ENCODE data around the gene IQCK.

The IQCK gene

GRCh38 chr16:19817122-19817521, 99.1 kb downstream of the IQCK start:
- Histone ChIP-seq H3K36me3 (ENCODE audit: low read length) (no peaks in the 10 kb centered on the region), H4K20me1 (ENCODE audit: low read depth, low read length) (no peaks in the 10 kb centered on the region), H3K9me2 (replicated peaks; ENCODE audit: insufficient read depth, low read length) (no peaks in the 10 kb centered on the region), H3F3A (ENCODE audit: insufficient read depth) (no peaks in the 10 kb centered on the region), H3K27me3 (ENCODE audit: low read length) (no peaks in the 10 kb centered on the region; the same call in 1 of the 2 replicates), H3K79me2 (ENCODE audit: insufficient read depth, low read length) (no peaks in the 10 kb centered on the region), H3K27ac (ENCODE audit: low read depth, low read length) (no peak overlapping the region), H3K9me3 (ENCODE audit: insufficient read depth, low read length) (no peaks in the 10 kb centered on the region), H3K4me2 (ENCODE audit: low read depth, low read length, poor library complexity, severe bottlenecking) (no peak overlapping the region), H3K9ac (ENCODE audit: low read length) (no peak overlapping the region), H3K4me3 (ENCODE audit: insufficient read depth, low read length, poor library complexity, severe bottlenecking) (no peak overlapping the region), H2AFZ (ENCODE audit: low read depth, low read length, severe bottlenecking) (no peak overlapping the region)
- TF ChIP-seq CTCF (IDR thresholded peaks at IDR 0.05; ENCODE audit: insufficient read depth, low read length, poor library complexity, severe bottlenecking) (no peak), EZH2phosphoT487 (conservative IDR thresholded peaks at IDR 0.05; ENCODE audit: low read length) (no peak)

- no peak overlapping the region for H3K4me2 ChIP-seq (ENCODE audit: low read depth, low read length, poor library complexity, severe bottlenecking)
- H3K27ac ChIP-seq (ENCODE audit: low read depth, low read length): no peak overlapping the region
- no peak overlapping the region for H2AFZ ChIP-seq (ENCODE audit: low read depth, low read length, severe bottlenecking)
- H3K4me3 ChIP-seq (ENCODE audit: insufficient read depth, low read length, poor library complexity, severe bottlenecking): no peak overlapping the region
- H4K20me1 ChIP-seq (ENCODE audit: low read depth, low read length): no peaks in the 10 kb centered on the region
- H3K79me2 ChIP-seq (ENCODE audit: insufficient read depth, low read length): no peaks in the 10 kb centered on the region
- H3K27me3 ChIP-seq (ENCODE audit: low read length): no peaks in the 10 kb centered on the region
- H3F3A ChIP-seq (ENCODE audit: insufficient read depth): no peaks in the 10 kb centered on the region
- no peak overlapping the region for H3K9ac ChIP-seq (ENCODE audit: low read length)
- no peak for TF ChIP-seq EZH2phosphoT487 (conservative IDR thresholded peaks at IDR 0.05; ENCODE audit: low read length)
- TF ChIP-seq CTCF (IDR thresholded peaks at IDR 0.05; ENCODE audit: insufficient read depth, low read length, poor library complexity, severe bottlenecking): no peak
- H3K36me3 ChIP-seq (ENCODE audit: low read length): no peaks in the 10 kb centered on the region
- no peaks in the 10 kb centered on the region for H3K9me2 ChIP-seq (replicated peaks; ENCODE audit: insufficient read depth, low read length)
- no peaks in the 10 kb centered on the region for H3K9me3 ChIP-seq (ENCODE audit: insufficient read depth, low read length)
These were observed 99.8 kb downstream of the IQCK start for GRCh38 chr16:19817875-19818274.

DNA sequence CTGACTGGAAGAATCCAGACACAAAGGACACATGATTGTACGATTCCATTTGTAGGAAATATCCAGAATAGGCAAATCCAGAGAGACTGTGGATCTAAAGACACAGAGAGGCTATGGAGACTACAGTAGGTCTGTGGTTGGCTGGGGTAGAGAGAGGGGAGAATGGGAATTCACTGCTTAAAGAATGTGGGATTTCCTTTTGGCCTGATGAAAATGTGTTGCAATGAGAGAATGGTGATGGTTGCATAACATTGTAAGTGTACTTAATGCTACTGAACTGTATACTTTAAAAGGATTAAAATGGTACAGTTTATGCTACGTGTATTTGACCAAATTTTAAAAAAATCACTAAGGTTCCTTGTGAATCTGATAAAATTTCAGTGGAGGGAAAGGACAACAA, 104.5 kb downstream of the IQCK start:
- Histone ChIP-seq H3K4me3 (ENCODE audit: insufficient read depth, low read length, poor library complexity, severe bottlenecking) (no peak overlapping the region), H3K36me3 (ENCODE audit: low read length) (no peaks in the 10 kb centered on the region), H3K4me2 (ENCODE audit: low read depth, low read length, poor library complexity, severe bottlenecking) (no peak overlapping the region), H3K27ac (ENCODE audit: low read depth, low read length) (no peak overlapping the region), H4K20me1 (ENCODE audit: low read depth, low read length) (no peaks in the 10 kb centered on the region), H3K9ac (ENCODE audit: low read length) (no peak overlapping the region), H3F3A (ENCODE audit: insufficient read depth) (no peaks in the 10 kb centered on the region), H3K9me3 (ENCODE audit: insufficient read depth, low read length) (no peaks in the 10 kb centered on the region), H3K27me3 (ENCODE audit: low read length) (no peaks in the 10 kb centered on the region), H3K9me2 (replicated peaks; ENCODE audit: insufficient read depth, low read length) (no peaks in the 10 kb centered on the region), H3K79me2 (ENCODE audit: insufficient read depth, low read length) (no peaks in the 10 kb centered on the region), H2AFZ (ENCODE audit: low read depth, low read length, severe bottlenecking) (no peak overlapping the region)
- TF ChIP-seq EZH2phosphoT487 (conservative IDR thresholded peaks at IDR 0.05; ENCODE audit: low read length): no peak
- TF ChIP-seq CTCF (IDR thresholded peaks at IDR 0.05; ENCODE audit: insufficient read depth, low read length, poor library complexity, severe bottlenecking): no peak

Measured in SU-DHL-6 (cell line).